MM.1S (cell line): ENCODE results near the gene EIF4E.

Experiments
- CTCF ChIP-seq: fragments of 300-600 bp; sonication (generic); IDR thresholded peaks from 2 replicates; pipeline ENCODE4 v1.5.1; 2016; ENCODE audit warnings: antibody characterized with exemption, low read length, mixed read lengths
- EZH2 ChIP-seq: fragments of 300-600 bp; sonication (generic); optimal IDR thresholded peaks from 2 replicates; pipeline ENCODE3; 2017; ENCODE audit warnings: low read depth, mild to moderate bottlenecking, antibody characterized with exemption, low read length, mixed read lengths
- EZH2phosphoT487 ChIP-seq: fragments of 300-600 bp; sonication (generic); IDR thresholded peaks from 2 replicates; pipeline ENCODE4 v1.6.1; 2018; ENCODE audit warnings: antibody characterized with exemption, low read length

DNA sequence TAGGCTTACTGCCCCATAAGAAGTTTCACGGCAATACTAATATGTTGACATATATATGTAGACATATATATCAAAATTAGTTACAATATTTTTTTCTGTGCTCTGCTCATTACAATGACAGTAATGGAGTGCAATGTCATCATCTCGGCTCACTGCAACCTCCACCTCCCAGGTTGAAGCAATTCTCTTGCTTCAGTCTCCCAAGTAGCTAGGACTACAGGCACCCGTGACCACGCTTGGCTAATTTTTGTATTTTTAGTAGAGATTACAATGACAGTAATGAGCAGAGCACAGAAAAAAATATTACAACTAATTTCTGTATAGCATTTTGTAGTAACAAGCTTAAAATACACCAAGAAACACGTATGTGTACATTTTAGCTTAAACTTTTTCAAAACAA, 7.6 kb downstream of the EIF4E start:
- TF ChIP-seq CTCF (no peak), EZH2phosphoT487 (no peak), EZH2 (no peak)
